Astrocyte of the spinal cord (primary cell): ENCODE results near the gene HPGDS.

Experiments
- DNase-seq: peaks from one replicate; pipeline ENCODE4 v3.0.0; 2011; ENCODE audit warnings: low read depth, low spot score
- H3K4me3 ChIP-seq: 2 replicates; pipeline ENCODE4 v1.5.1; 2011; ENCODE audit warnings: low read depth, mild to moderate bottlenecking, low read length, moderate library complexity
- CTCF ChIP-seq: IDR thresholded peaks from 2 replicates; pipeline ENCODE4 v1.5.1; 2012; ENCODE audit warnings: low read depth, mild to moderate bottlenecking, low read length, inconsistent platforms
- in situ Hi-C: cut with HindIII; loops from 2 replicates; pipeline ENCODE4 v1.10.0; 2017; ENCODE audit warnings: low sequenced_read_pairs

The HPGDS gene

GRCh38 chr4:94358101-94358500 lies 15.5 kb upstream of the HPGDS start:
- in situ Hi-C loops, result no loop called here
- TF ChIP-seq CTCF, result no peak
- DNase-seq, result no peak
- no peak overlapping the region for H3K4me3 ChIP-seq

DNA sequence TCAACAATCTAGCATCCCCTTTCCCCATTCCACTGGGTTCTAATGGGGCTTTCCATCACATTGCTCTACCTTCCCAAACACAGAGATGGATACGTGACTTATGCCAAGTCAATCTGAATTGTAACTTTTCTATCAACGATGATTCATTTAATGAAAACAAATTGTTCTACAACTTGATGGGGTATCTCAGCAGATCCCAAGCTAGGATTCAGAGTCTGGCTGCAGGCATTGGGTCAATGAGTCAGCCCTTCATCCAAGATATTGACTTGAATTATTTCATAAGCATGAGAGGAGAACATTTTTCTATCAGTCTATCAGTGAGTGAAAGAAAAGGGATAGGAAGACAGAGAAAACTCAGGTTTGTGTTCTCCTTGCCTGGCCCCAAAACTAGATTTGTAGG lies 15.0 kb upstream of the HPGDS start:
- TF ChIP-seq CTCF, result no peak
- no peak overlapping the region for H3K4me3 ChIP-seq
- in situ Hi-C loops, result no loop called here
- DNase-seq, result no peak

GRCh38 chr4:94356444-94356843 lies 13.8 kb upstream of the HPGDS start:
- in situ Hi-C loops, result no loop called here
- no peak for TF ChIP-seq CTCF
- H3K4me3 ChIP-seq, result no peak overlapping the region

DNA sequence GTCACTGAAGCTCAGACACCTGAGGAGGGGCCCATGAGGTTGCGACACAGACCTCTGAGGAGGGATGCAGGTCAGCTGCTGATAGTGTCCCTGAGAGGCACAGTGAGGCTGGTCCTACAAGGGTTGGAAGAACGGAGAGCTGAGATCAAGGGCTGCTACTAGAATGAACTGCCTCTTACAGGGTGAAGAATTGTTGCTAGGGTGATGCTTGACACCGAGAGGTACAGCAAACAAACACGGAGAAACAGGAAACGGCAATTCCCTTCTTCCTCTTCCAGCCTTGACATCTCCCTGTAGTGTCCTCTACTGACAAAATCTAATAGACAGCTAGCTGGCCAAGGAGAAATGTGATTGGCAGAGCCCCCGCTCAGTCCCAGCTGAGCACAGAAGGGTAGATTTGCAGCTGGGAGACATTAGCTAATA lies 11.8 kb upstream of the HPGDS start:
- H3K4me3 ChIP-seq, result no peak overlapping the region
- in situ Hi-C loops, result no loop called here
- no peak for DNase-seq
- no peak for TF ChIP-seq CTCF

More at GRCh38 chr4:94356444-94356843, 13.8 kb upstream of the HPGDS start:
- DNase-seq, result no peak

GRCh38 chr4:94352996-94353395 lies 10.4 kb upstream of the HPGDS start:
- in situ Hi-C loops, result no loop called here
- no peak for TF ChIP-seq CTCF
- H3K4me3 ChIP-seq, result no peak overlapping the region
- DNase-seq, result no peak

DNA sequence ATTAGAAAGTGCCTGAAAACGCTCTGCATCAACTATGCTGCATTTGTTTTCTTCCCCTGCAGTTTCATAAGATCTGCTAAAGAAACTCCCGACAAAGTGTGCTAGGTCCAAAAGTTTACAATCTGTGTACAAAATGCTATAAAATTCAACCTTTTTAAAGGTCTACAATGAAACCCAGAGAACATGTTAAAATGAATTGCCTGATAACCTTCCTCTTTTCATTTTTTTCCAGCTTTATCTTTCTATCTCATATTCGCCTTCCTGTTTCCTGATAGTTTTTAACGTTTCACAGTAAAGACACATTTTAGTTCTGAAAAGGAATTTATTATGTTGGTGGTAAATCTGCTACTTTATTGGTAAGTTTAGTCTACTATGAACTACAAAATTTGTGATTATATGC lies 9.5 kb upstream of the HPGDS start:
- no peak overlapping the region for H3K4me3 ChIP-seq
- DNase-seq, result no peak
- no peak for TF ChIP-seq CTCF
- in situ Hi-C loops, result no loop called here

GRCh38 chr4:94351319-94351718 lies 8.7 kb upstream of the HPGDS start:
- H3K4me3 ChIP-seq, result no peak overlapping the region
- TF ChIP-seq CTCF, result no peak
- DNase-seq, result no peak
- in situ Hi-C loops, result no loop called here
